GM08714 (cell line): ENCODE measurements around the gene TUSC1.
A peak's percentile ranks its signal among the peaks of the same experiment; 100 is the strongest.
"Not testable (repeated sequence)": the region's sequence is repeated elsewhere in the genome, so short reads cannot be mapped to it uniquely, and the experiment has no call there.

Source experiments
- H3K4me3 ChIP-seq: fragments of 200-500 bp; sonication (Bioruptor generic); 2 replicates; pipeline ENCODE4 v1.5.1; 2014; ENCODE audit warnings: mild to moderate bottlenecking, low read length, inconsistent platforms
- ZNF274 ChIP-seq: IDR thresholded peaks from 2 replicates; pipeline ENCODE4 v1.6.1; 2012; ENCODE audit warnings: mild to moderate bottlenecking, low read depth, low read length

The TUSC1 gene

DNA sequence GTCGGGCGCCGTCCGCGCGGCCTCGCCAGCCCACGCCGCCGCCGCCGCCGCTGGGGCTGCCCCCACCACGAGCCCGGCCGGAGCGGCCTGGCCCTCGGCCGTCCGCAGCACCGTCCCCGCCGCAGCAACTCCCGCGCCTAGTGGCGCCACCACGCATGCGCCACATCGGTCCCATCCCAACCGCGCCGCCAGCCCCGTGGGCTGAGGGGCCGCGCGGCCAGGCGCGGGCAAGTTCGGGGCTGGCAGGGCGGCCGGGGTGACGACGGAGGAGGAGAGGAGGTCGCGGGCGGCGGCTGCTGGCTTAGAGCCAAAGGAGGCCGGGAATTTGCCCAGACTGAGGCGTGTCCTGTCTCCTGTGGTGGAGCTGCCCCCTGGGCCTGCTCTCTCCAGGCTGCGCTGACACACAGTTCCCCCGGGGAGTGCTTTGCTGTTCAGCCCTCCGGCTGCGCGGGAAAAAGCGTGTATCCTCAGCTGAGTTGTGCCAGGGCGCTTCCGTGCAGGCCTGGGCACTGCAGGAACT, at the start of gene TUSC1:
TSS of gene TUSC1 (minus strand) at position 298 of the 520 bp plus-strand sequence. CDS start at position 166, 132 bp downstream.
- H3K4me3 ChIP-seq: peak within 1 kb of the TSS; percentile 37
- no peak for TF ChIP-seq ZNF274

DNA sequence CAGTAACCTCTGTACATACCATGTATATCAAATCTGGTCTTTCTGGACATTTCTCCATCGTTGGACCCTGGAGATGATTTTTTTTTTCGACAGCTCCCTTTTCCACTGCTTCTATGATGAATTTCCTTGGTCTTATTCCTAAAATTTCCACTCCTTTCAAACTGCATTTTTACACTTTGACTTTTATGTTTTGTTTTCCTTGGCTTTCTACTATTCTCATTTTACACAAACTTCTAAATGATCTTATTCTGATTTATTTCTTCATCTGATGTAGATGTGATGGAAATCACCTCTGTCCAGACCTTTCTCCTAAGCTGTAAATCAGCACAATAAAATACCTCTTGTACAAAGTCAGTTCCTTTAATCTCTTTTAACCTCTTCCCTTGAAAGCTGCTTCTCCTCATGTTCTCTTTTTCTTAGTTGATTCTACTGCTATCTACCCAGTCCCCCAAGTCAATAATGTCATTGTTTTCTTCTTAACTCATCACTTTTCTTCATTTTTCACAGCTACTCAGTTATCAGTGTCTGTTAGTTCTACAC, 48.7 kb upstream of the TUSC1 start:
- no peak for TF ChIP-seq ZNF274
- H3K4me3 ChIP-seq: no peak overlapping the region

- H3K4me3 ChIP-seq: no peak overlapping the region
- no peak for TF ChIP-seq ZNF274
These were observed 46.2 kb upstream of the TUSC1 start for GRCh38 chr9:25724424-25724823.

- TF ChIP-seq ZNF274: no peak
- H3K4me3 ChIP-seq: no peak overlapping the region
These were observed 38.1 kb upstream of the TUSC1 start for GRCh38 chr9:25716220-25716872.

- no peak overlapping the region for H3K4me3 ChIP-seq
- no peak for TF ChIP-seq ZNF274
These were observed 31.7 kb upstream of the TUSC1 start for GRCh38 chr9:25709941-25710340.

GRCh38 chr9:25704800-25705199, 26.6 kb upstream of the TUSC1 start:
- no peak overlapping the region for H3K4me3 ChIP-seq
- no peak for TF ChIP-seq ZNF274

DNA sequence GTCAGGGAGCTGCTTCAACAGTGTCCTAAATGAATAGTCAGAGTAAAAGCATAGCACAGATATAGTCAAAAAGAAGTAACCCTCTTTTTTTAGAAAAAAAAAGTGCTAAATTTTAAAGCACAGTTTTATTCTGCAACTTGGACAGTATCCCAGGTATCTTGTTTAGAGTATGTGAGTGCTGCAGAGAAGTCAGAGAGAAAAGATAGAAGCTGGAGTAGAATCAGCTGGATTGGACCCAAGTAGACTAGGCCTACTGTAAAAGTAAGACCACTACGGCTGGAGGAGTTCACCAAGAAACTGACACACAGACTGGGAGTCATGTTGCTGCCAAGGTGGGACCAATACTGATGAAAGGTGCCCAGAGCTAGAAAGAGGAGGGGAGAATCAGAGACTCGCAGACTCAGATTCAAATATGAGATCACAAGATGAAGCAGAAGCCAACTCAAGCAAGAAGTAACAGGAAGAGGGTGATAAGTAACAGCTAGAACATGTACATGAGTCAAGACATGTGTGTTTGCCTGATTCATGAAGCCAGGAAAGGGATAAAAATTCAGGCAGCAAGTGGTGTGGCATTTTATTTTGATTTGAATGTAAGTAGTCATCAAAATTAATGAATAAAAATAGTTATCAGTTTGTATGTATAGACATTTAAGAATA, 25.6 kb upstream of the TUSC1 start:
- TF ChIP-seq ZNF274: no peak

GRCh38 chr9:25702536-25702935, 24.3 kb upstream of the TUSC1 start:
- no peak overlapping the region for H3K4me3 ChIP-seq
- TF ChIP-seq ZNF274: no peak

More for the DNA sequence above, 25.6 kb upstream of the TUSC1 start:
- H3K4me3 ChIP-seq: no peak overlapping the region

- not testable (repeated sequence) for H3K4me3 ChIP-seq
These were observed 22.7 kb upstream of the TUSC1 start for GRCh38 chr9:25700899-25701298.

GRCh38 chr9:25700430-25700829, 22.2 kb upstream of the TUSC1 start:
- no peak overlapping the region for H3K4me3 ChIP-seq
- TF ChIP-seq ZNF274: no peak

GRCh38 chr9:25691786-25692185, 13.5 kb upstream of the TUSC1 start:
- no peak for TF ChIP-seq ZNF274
- no peak overlapping the region for H3K4me3 ChIP-seq

DNA sequence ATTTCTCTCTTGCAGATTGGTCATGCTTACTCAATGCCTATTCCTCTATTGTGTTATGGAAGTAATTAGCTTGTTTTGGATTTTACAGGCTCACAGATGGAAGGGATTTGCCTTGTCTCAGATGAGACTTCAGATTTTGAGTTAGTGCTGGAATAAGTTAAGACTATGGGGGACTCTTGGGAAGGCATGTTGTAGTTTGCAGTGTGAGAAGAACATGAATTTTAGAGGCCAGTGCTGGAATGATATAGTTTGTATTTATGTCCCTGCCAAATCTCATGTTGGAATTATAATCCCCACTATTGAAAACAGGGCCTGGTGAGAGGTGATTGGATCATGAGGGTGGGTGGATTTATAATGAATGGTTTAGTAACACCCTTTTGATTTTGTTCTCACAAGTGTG, 6.1 kb upstream of the TUSC1 start:
- H3K4me3 ChIP-seq: no peak overlapping the region
- TF ChIP-seq ZNF274: no peak

DNA sequence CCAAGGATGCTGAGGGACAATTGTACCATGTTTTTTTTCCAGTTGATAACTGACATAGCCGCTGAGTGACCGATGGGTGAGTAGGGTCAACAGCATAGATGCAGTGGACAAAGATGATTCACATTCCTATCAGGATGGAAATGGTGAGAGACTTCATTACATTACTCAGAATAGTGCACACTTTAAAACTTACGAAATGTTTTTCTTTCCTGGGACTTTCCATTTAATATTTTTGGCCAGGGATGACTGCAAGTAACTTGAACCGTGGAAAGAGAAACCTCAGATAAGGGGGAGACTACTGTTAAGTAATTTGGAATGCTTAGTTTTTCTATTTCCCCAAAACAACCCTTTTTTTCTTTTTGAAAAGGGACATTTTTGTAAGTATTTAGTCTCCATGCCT, 3.0 kb upstream of the TUSC1 start:
- no peak overlapping the region for H3K4me3 ChIP-seq
- no peak for TF ChIP-seq ZNF274

DNA sequence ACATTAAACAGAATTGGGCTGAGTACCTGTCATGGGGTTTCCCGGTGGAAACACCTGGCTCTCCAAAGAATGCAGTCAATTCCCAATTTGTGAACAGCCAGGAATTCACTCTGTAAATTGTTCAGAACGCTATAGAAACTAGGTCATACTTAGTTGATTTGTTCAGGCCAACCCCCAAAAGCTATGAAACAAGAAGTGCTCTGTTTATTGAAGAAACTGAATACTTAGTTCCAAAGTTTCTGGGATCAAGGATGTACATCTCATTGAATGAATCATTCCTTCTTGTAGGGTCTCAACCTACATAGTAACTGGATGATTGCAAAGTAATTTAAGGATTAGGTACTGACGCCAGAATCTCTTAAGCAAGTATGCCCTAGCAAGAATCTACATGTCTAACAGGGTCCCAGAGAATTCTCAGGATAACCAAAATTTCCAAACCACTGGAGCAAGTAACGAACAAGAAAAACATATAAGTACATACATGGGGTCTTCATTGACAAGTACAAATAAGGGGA, 659 bp upstream of the TUSC1 start:
- no peak overlapping the region for H3K4me3 ChIP-seq
- no peak for TF ChIP-seq ZNF274

- TF ChIP-seq ZNF274: no peak
- H3K4me3 ChIP-seq: peak overlapping the region; percentile 37
These were observed 720 bp downstream of the TUSC1 start for GRCh38 chr9:25677301-25678146.

DNA sequence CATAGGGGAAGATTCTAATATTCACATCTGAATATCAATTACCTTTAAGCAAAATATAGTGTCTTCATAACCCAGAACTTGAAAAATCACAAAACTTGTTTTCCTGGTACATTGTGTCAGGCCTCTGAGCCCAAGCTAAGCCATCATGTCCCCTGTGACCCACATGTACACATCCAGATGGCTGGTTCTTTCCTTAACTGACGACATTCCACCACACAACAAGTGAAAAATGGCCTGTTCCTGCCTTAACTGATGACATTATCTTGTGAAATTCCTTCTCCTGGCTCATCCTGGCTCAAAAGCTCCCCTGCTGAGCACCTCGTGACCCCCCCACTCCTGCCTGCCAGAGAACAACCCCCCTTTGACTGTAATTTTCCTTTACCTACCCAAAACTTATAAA, 2.4 kb downstream of the TUSC1 start:
- not testable (repeated sequence) for H3K4me3 ChIP-seq
